T-helper 2 cell treated with Interferon-gamma antibody and Interleukin-4, amounts not matched to agents 100 ng/mL and 5 ng/mL, for 36 hours (primary cell): ENCODE measurements around the gene TMEM135. TPM values are rescaled to one million over a fixed set of nuclear protein-coding genes. Genes with fewer than 3 reads are reported as not detected.
"Not testable (repeated sequence)": the region's sequence is repeated elsewhere in the genome, so short reads cannot be mapped to it uniquely, and the experiment has no call there.

Experiments used
- intact Hi-C: fragments of 100-400 bp; cut with micrococcal nuclease; formaldehyde crosslinking; loops from one replicate; pipeline ENCODE4 v1.15.1; 2023
- total RNA-seq: library from RNA; stranded (reverse); gene quantifications from 2 replicates; pipeline ENCODE4 v1.2.3, GENCODE V29; 2022

The TMEM135 gene
- total RNA-seq: 28.4 and 40.6 TPM in 2 replicates

DNA sequence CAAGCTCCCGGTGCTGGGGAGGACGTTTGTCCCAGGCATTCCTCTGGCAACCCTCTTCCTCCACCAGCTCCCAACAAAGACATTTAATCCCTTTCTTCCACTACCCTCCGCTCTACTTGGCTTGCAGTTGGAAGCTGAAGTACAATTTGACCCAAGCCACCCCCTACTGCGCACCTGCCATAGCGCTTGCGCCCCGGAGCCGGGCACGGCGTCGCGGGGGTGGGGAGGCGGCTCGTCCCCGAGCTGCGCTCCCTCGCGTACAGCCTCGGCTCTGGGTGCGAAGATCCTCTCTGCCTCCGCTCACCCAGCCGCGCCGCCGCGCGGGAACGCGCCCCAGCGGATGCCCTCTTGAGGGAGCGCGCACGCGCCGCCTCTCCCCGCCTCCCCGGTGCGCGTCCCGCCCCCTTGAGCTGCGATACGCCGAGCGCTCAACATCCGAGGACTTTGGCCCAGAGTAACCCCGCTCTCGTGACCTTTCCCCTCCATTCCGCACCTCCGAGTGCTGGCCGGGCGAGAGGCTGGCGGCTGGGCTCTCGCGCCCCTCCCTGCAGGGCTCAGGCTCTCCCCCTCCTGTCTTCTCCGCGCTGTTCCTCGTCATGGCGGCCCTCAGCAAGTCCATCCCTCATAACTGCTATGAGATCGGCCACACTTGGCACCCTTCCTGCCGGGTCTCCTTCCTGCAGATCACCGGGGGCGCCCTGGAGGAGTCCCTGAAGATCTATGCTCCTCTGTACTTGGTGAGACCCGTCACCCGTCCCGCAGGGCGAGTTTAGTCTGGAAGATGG lies at the start of gene TMEM135:
TSS of gene TMEM135 (plus strand) at position 485 of the 785 bp plus-strand sequence. CDS start at position 597, 112 bp downstream.
- intact Hi-C loops: loop anchor here (1.0 to 10.0 kb wide), 5 partner anchors 44 to 1297 kb away; partner anchors contain the start of genes CTSC and FZD4

DNA sequence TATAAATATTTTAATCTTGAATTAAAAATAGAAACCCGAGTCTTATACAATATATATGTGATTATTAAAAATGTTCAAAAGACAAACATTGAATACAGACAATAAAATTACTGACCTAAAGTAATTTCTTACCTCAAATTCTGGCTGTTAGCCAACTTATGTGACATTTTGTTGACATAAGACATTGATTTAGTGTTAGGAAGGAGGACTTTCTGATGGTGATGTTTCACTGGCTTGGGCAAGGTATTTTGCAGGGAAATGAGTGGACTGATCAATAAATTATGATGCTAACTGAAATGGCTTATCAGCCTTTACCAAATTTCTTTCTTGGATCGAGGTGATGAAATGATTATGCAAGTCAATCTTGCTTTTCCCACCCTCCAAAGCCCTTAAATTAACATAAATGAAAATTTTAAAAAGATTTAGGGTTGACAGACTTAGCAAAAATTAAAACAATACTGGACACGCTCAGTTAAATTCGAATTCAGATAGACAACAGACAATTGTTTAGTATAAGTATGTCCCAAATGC lies 49.3 kb upstream of the TMEM135 start:
- intact Hi-C loops: no loop called here

DNA sequence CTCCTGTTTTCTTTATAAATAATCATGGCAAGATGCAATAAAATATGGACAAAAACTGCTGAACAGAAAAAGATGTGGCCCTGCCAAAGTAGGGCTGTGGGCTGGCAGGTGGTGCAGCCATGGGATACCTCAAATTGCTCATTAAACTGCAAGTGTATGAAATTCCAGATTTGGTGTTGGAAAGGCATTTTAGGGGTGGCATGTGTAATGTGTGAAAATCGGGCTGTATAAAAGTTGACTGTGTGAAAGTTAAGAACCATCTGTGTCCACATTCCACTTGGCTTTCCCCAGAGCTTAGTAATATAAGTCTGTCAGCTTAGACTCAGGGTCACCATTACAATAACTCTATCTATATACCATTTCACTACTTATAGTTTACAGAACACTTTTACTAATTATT lies 47.7 kb upstream of the TMEM135 start:
- intact Hi-C loops: no loop called here

DNA sequence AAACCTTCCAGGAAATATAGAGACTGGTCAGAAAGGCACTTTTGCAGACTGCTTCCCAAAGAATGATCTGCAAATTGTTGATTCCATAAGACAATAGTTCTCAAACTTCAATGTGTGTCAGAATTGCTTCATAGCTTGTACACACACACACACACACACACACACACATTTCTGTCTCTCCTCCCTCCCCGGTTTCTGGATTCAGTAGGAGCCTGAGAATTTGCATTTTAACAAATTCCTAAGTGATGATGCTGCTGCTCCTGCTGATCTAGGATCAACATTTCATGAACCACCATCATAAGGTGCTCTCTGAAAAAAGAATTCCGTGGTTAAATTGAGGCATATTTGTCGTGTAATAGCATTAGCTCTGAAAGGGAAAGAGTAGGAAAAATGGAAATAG lies 47.2 kb upstream of the TMEM135 start:
- intact Hi-C loops: no loop called here

DNA sequence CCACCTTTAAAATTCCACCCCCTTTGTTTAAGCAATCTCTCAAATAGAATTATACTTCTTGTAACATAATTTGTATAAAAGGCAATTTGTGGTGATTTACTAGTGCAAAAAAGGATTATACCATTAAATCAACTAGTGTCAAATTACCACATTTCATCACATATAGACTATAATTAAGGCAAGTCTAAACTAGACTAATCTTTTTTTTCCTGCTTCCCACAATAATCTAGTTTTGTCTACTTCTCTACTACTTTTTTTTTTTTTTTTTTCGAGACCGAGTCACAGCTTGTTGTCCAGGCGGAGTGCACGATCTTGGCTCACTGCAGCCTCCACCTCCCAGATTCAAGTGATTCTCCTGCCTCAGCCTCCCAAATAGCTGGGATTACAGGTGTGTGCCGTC lies 46.4 kb upstream of the TMEM135 start:
- intact Hi-C loops: no loop called here

DNA sequence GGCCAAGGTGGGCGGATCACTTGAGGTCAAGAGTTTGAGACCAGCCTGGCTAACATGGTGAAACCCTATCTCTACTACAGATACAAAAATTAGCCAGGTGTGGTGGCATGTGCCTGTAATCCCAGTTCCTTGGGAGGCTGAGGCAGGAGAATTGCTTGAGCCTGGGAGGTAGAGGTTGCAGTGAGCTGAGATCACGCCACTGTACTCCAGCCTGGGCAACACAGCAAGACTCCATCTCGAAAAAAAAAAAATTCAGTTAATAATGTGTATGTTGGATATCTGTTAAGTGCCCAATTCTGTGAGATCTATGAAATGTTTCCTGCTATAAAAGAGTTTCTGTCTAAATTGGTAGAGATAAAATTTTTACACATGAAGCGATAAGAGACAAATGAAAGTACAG lies 45.4 kb upstream of the TMEM135 start:
- intact Hi-C loops: not testable (repeated sequence)

DNA sequence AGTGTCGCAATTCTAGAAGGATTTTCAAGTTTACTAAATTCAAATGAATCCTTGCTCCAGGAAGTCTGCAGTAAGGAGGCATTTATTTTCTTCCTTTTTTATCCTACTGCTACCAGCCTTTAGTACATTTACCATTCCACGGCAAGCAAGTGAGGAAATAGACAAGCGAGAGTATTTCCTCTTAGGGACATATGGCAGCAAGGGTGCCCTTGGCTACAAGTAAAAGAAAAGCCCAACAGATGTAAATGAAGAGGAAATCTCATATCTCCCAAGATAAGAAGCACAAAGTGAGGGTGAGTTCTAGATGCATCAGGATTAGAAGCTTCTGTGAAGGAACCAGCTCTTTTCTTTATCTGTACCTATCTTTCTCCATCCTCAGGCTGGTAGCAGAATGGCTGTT lies 44.7 kb upstream of the TMEM135 start:
- intact Hi-C loops: no loop called here

- intact Hi-C loops: no loop called here
These were observed 40.7 kb upstream of the TMEM135 start for GRCh38 chr11:86996953-86997570.

- intact Hi-C loops: no loop called here
These were observed 38.3 kb upstream of the TMEM135 start for GRCh38 chr11:86999388-86999787.

- intact Hi-C loops: no loop called here
These were observed 37.6 kb upstream of the TMEM135 start for GRCh38 chr11:86999859-87000753.

DNA sequence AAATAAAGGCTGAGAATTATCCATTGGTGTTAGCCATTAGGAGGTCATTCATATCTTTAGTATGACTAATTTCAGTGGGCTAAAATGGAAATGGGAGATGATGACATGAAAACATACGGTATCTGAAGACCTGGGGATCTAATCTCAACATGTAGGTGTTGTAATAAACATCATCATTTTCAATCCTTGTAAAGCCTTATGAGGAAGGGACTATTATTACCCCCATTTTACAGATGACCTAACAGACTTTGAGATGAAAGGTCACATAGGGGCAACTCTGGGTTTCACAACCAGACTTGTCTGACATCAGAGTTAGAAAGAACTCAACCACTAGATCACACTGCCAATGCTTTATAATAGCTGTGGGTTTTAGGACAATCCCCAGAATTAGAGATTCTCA lies 34.8 kb upstream of the TMEM135 start:
- intact Hi-C loops: no loop called here

DNA sequence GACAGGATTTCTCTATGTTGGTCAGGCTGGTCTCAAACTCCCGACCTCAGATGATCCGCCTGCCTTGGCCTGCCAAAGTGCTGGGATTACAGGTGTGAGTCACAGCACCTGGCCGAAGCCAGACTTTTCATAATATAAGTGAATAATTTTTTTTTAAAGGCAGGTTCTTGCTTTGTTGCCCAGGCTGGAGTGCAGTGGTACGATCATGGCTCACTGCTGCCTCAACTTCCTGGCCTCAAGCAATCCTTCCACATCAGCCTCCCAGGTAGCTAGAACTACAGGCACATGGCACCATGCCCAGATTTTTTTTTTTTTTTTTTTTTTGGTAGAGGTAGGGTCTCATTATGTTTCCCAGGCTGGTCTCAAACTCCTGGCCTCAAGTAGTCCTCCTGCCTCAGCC lies 33.5 kb upstream of the TMEM135 start:
- intact Hi-C loops: not testable (repeated sequence)

DNA sequence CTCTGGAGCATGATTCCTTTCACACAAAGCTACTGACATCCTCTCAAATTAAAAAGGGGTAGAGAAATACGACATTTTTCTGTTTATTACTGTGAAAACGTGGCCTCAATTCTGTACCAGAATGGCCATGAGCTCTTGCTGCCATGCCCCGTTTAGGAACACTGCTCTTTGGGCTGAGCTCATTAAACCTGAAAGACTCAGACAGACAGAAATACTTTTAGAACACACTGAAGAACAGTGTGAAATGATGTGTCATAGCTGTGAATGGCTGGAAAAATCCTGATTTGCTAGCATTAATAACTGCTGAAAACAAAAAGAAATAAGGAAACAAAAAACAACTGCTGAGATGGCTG lies 32.2 kb upstream of the TMEM135 start:
- intact Hi-C loops: no loop called here

GRCh38 chr11:87006035-87006434 lies 31.7 kb upstream of the TMEM135 start:
- intact Hi-C loops: no loop called here

DNA sequence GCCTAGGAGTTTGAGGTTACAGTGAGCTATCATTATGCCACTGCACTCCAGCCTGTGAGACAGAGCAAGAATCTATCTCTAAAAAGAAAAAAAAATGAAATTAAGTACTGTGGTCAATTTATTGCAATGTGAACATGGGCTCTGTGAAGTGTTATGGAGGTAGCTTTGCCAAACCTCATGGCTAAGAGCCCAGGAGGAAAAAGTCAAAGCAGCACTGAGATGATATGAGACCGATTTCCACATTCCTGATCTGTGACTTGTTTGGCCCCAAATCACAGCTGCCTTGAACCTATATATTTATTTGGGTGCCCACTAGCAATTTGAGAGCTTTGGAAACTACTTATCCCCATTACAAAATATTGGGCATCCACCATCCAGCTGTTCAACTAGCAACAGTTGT lies 29.8 kb upstream of the TMEM135 start:
- intact Hi-C loops: no loop called here

DNA sequence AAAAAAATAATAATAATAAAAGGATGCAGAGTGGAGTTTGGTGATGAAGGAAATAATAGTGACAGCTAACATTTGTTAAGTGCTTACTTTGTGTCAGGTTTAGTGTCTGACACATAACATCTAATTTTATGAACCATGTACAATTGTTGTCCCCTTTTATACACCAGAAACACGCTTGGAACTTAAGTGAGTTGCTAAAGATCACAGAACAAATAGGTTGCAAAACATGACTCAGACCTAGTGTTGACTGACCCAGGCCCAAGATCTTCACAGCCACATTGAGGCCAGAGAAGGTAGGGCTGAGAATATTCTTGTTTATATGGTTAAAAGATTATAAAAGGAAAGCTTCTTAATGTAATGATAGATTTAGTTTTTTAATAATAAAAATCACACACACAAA lies 25.6 kb upstream of the TMEM135 start:
- intact Hi-C loops: no loop called here

GRCh38 chr11:87012673-87013072 lies 25.1 kb upstream of the TMEM135 start:
- intact Hi-C loops: no loop called here

DNA sequence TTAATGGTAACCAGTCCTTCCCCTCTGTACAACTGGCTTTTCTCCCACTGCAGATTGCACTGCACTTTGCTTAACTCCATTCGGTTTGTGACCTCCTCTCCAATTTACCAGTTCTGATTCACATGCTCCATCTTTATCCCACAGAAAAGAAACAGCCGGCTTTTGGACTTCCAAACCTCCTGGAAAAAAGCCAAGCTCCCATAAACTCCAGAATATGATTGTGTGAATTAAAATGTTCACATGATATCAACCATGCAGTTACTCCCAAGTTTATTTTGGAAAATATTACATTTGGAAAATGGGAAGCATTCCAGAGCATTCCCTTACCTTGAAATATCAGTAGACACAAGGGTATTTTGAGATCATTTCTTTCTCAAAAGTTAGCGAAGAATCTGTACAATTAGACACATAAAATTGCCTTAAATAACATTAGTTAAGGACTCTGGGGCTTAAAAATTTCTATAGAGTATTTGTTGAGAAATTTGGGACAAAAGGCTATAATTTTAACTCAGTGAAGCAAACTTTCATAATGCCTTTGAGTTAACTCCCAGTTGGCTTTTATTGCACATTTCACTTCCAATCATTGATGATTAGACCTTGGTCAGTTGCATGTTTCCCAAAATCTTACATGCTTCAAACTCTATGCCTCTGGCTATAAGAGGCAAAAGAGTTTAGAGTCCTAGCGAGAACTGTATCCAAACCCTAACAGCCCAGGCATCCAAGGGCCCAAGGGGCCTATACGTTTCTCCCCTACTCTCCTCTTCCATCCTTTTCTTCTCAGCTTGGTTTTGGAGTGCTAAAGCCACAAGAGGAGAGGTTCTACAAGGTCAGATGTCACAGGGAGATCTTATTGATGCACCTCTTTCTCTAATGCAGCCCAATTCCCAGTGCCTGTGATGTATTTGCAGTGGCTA lies 23.6 kb upstream of the TMEM135 start:
- intact Hi-C loops: no loop called here

GRCh38 chr11:87015645-87016044 lies 22.1 kb upstream of the TMEM135 start:
- intact Hi-C loops: no loop called here

DNA sequence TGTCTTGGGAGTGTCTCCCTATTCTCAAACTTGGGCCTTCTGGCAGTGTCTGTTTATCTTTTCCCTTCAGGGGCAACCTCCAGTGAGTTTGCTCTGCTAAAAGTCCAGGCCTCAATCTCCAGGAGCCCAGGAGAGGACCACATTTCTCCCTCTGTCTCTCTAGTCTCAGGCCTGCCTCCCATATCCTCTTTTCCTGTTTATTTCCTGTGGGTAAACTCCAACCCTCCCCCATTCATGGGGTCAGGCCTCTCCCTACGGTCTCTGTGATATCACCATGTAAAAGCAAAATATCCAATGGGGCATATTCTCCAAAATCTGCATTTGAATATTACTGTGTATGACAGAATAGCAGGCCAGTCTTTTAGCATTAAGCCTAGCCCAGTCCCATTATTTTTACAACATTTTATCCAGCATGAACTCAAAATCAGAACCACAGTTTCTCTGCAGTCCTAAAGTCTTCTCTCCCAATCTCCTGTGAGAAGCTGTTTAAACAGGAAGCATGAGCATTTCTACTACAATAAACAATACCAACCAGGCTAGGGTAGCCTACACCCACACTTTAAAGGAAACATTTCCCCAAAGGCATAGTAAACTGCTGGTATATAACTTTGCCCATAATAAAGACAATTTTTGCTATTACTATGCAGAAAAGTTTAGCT lies 18.0 kb upstream of the TMEM135 start:
- intact Hi-C loops: no loop called here
